Activated naive CD8-positive, alpha-beta T cell treated with anti-CD3 and anti-CD28 coated beads for 36 hours (primary cell): ENCODE data around the gene ISG20. TPM values are rescaled to one million over a fixed set of nuclear protein-coding genes. Genes with fewer than 3 reads are reported as not detected.

Experiments
- DNase-seq: peaks from one replicate; pipeline ENCODE4 v3.0.0; 2021
- H3K27ac Mint-ChIP-seq: one replicate; pipeline ENCODE4 v1.8.0; 2022; ENCODE audit warnings: mild to moderate bottlenecking, moderate library complexity, mixed read lengths
- H3K27me3 Mint-ChIP-seq: one replicate; pipeline ENCODE4 v1.8.0; 2022; ENCODE audit warnings: mild to moderate bottlenecking, mixed read lengths
- H3K36me3 Mint-ChIP-seq: one replicate; pipeline ENCODE4 v1.8.0; 2021; ENCODE audit warnings: mild to moderate bottlenecking, mixed read lengths
- H3K4me1 Mint-ChIP-seq: one replicate; pipeline ENCODE4 v1.8.0; 2021; ENCODE audit warnings: mixed read lengths
- H3K4me3 Mint-ChIP-seq: one replicate; pipeline ENCODE4 v1.8.0; 2022; ENCODE audit warnings: mild to moderate bottlenecking, moderate library complexity, mixed read lengths
- H3K9me3 Mint-ChIP-seq: one replicate; pipeline ENCODE4 v1.8.0; 2022; ENCODE audit warnings: mixed read lengths
- total RNA-seq, 2 experiments: library from RNA; stranded (reverse); gene quantifications; one replicate each; pipeline ENCODE4 v1.2.3, GENCODE V29; 2021

The ISG20 gene
- total RNA-seq, 2 experiments from 2014 or later = 108 to 110 TPM

GRCh38 chr15:88696254-88696653 is 57.4 kb downstream of the ISG20 start:
- Mint-ChIP-seq H3K27me3 (peaks cover 4% of the 10 kb centered on the region), H3K4me1 (no peaks in the 10 kb centered on the region), H3K9me3 (no peaks in the 10 kb centered on the region), H3K4me3 (no peak overlapping the region), H3K36me3 (no peaks in the 10 kb centered on the region), H3K27ac (no peak overlapping the region)
- no peak for DNase-seq

DNA sequence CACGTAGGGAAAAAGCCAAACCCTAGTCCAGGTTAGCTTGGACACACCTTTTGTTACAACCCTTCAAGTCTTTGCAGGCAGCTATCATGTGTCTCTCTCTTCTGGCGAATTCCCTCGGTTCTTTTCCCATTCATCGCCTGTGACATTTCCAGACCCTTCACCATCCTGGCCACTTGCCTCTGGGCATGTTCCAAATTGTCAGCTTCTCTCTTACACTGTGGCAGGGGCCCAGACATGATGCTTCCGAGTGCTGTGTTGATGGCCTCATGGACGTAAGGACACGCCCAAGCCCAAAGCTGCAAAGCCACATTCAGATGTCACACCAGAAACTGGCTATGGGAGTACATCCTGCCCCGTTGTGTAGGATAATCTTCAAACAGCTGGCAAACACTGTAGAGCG is 58.5 kb downstream of the ISG20 start:
- Mint-ChIP-seq H3K36me3 (no peaks in the 10 kb centered on the region), H3K27me3 (peaks cover 4% of the 10 kb centered on the region), H3K4me3 (no peak overlapping the region), H3K4me1 (no peaks in the 10 kb centered on the region), H3K27ac (no peak overlapping the region), H3K9me3 (no peaks in the 10 kb centered on the region)
- no peak for DNase-seq

DNA sequence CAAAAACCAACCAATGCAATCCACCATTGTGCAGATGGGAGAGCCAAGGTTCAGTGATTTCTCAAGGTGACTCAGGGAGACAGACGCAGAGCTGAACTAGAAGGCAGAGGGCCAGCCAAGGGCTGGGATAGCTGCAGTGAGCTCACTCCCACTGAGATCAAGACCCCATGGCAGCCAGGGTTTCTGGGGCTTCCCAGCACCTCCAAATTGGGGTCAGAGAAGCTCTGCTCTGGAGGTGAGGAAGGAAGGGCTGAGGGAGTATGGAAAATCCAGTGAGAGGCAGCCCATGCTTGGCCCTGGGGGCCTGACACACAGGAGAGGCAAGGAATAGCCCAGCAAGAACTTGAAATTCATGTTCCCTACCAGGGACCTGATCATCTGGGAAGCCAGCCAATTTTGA is 61.0 kb downstream of the ISG20 start:
- no peak overlapping the region for H3K4me3 Mint-ChIP-seq
- no peaks in the 10 kb centered on the region for H3K36me3 Mint-ChIP-seq
- no peak overlapping the region for H3K27ac Mint-ChIP-seq
- no peak for DNase-seq
- no peaks in the 10 kb centered on the region for H3K9me3 Mint-ChIP-seq
- H3K27me3 Mint-ChIP-seq = peaks cover 15% of the 10 kb centered on the region
- H3K4me1 Mint-ChIP-seq = peaks cover 3% of the 10 kb centered on the region

DNA sequence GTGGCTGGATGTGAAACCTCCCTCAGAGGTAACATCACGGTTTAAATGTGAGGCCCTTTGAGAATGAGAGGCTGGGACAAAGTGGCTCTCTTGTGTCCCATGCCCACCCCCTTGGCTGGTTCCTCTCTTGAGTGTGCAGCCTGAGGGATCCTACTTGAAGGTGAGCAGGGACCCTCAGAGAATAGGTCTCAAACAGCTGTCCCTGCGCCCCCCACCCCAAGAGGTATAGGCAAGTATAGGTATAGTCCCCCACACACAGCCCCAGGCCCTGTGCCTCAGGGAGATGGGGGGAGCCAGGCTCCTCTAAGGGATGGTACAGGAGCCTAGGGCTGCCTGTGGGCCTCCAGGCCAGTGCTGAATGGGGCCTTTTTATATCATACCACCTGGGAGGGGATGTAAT is 61.9 kb downstream of the ISG20 start:
- Mint-ChIP-seq H3K36me3 (no peaks in the 10 kb centered on the region), H3K9me3 (no peaks in the 10 kb centered on the region), H3K4me3 (no peak overlapping the region), H3K27me3 (peaks cover 18% of the 10 kb centered on the region), H3K4me1 (peaks cover 5% of the 10 kb centered on the region), H3K27ac (no peak overlapping the region)
- no peak for DNase-seq

DNA sequence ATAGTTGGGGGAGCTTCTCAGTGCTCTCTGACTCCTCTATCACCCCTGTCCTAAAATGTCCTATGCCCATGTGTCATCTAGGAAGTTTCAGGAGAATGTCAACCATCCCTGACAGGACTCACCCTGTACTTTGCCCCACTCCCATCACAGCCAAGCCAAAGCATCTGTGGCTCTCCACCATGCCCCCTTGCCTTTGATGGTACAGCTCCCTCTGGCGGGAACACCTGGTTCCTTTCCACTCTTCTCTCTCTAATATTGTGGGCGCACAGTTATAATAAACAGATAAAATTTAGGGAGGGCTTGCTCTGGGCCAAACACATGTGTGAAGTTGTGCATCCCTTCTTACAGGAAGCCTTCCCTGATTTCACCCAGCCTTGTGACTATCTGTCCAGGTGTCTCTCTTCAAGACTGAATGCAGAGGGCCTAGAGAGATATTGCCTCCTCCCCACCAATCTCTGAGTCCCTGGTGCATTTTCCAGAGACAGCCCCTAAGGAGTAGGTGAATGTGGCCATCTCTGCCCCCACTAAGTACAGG is 62.8 kb downstream of the ISG20 start:
- peaks cover 28% of the 10 kb centered on the region for H3K27me3 Mint-ChIP-seq

GRCh38 chr15:88702983-88703382 is 64.2 kb downstream of the ISG20 start:
- Mint-ChIP-seq H3K36me3 (no peaks in the 10 kb centered on the region), H3K27me3 (peaks cover 34% of the 10 kb centered on the region), H3K4me3 (no peak overlapping the region), H3K9me3 (no peaks in the 10 kb centered on the region), H3K27ac (no peak overlapping the region), H3K4me1 (peaks cover 8% of the 10 kb centered on the region)
- no peak for DNase-seq

More for the DNA sequence above, 62.8 kb downstream of the ISG20 start:
- Mint-ChIP-seq H3K4me3 (no peak overlapping the region), H3K27ac (no peak overlapping the region), H3K36me3 (no peaks in the 10 kb centered on the region), H3K4me1 (peaks cover 8% of the 10 kb centered on the region), H3K9me3 (no peaks in the 10 kb centered on the region)
- DNase-seq = no peak

- Mint-ChIP-seq H3K27me3 (peaks cover 35% of the 10 kb centered on the region), H3K4me1 (peaks cover 8% of the 10 kb centered on the region), H3K9me3 (no peaks in the 10 kb centered on the region), H3K27ac (no peak overlapping the region), H3K4me3 (no peak overlapping the region), H3K36me3 (no peaks in the 10 kb centered on the region)
- no peak for DNase-seq
These were observed 64.7 kb downstream of the ISG20 start for GRCh38 chr15:88703533-88703932.

DNA sequence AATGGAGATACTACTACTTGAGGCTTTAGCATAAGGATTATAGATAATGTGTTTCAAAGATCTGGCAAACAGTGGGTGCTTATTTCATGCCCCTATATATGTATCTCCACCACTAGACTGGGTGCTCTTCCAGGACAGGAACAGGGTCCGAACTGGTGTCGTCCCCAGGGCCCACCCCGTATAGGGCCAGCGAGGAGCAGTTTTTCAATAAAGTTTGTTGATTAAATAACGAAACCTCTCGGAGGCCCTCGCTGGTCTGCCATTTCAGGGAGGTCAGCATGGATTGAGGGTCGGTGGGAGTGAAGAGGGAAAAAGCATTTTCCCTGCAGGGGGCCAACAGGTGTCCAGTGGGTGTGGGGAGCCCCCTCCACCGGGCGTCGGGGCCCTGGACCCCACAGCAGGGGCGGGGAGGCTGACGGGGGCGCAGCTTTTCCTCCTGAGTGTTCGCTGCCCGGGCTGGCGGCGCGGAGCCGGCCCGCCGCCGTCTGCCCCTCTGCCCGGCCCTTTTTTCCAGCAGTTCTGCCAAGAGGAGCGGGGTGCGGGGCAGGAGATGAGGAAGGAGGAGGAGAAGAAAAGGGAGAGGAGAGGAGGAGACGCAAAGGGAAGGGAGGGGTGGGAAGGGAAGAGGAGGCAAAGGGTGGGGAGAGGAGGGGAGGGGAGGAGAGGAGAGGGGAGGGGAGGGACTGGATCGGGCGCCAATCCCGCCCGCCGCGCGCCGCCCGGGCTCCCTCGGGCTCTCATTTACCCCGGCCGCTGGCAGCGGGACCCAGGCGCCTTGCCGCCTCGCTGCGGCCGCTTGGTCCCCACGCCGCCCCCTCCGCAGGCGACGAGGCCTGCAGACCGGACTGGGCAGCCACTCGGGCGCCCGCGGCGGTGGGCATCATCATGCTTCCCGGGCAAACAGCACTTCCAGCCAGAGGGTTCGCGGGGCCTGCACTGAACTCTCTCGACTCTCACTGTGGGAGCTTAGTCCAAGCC is 66.3 kb downstream of the ISG20 start:
- Mint-ChIP-seq H3K27ac (no peak overlapping the region), H3K4me1 (peaks cover 8% of the 10 kb centered on the region), H3K36me3 (no peaks in the 10 kb centered on the region), H3K9me3 (no peaks in the 10 kb centered on the region), H3K27me3 (peaks cover 41% of the 10 kb centered on the region), H3K4me3 (peak overlapping the region; percentile 64)
- DNase-seq = no peak

DNA sequence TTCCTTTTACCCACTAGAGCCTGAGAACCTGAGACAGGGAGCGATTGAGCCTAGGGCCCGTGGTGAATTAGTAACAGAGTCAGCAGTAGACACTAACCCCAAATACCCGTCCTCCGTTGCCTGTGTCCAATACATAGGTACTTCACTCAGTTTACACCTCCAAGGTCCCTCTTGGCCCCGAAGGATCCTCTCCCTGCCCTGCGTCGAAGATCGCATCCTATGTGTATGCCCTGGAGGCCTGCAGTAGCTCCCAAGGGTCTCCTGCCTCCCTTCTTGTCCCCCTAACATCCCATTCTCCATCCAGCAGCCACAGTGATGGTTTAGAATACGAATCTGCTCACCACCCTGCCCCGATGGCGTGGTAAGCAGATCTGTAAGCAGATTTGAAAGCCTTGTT is 67.0 kb downstream of the ISG20 start:
- Mint-ChIP-seq H3K27ac (no peak overlapping the region), H3K4me3 (peak overlapping the region; percentile 42), H3K36me3 (no peaks in the 10 kb centered on the region), H3K4me1 (peaks cover 8% of the 10 kb centered on the region), H3K9me3 (no peaks in the 10 kb centered on the region), H3K27me3 (peaks cover 41% of the 10 kb centered on the region)
- DNase-seq = no peak

Other genes with a start within 250 kb of the ISG20 start
- gene MRPL46, start 171.6 kb upstream of the ISG20 start, total RNA-seq = 10 to 100 TPM; 47.4 to 50.2 TPM
- gene MRPS11, start 171.3 kb upstream of the ISG20 start, total RNA-seq = 10 to 100 TPM; 82.9 to 85.2 TPM
- gene DET1, start 92.3 kb upstream of the ISG20 start, total RNA-seq = 1 to 10 TPM; 1.8 to 2.1 TPM
- 10 to 100 TPM; 76.1 to 81.8 TPM for gene AEN, start 17.7 kb upstream of the ISG20 start, total RNA-seq
- not detected for gene ACAN, start 164.4 kb downstream of the ISG20 start, total RNA-seq